ENCODE measurements around the gene CDIP1. TPM values are rescaled to one million over a fixed set of nuclear protein-coding genes. Genes with fewer than 3 reads are reported as not detected.
"Not testable (repeated sequence)": the region's sequence is repeated elsewhere in the genome, so short reads cannot be mapped to it uniquely, and the experiment has no call there.

The CDIP1 gene
- total RNA-seq: 10 to 100 TPM; 45.4 to 53.1 TPM

DNA sequence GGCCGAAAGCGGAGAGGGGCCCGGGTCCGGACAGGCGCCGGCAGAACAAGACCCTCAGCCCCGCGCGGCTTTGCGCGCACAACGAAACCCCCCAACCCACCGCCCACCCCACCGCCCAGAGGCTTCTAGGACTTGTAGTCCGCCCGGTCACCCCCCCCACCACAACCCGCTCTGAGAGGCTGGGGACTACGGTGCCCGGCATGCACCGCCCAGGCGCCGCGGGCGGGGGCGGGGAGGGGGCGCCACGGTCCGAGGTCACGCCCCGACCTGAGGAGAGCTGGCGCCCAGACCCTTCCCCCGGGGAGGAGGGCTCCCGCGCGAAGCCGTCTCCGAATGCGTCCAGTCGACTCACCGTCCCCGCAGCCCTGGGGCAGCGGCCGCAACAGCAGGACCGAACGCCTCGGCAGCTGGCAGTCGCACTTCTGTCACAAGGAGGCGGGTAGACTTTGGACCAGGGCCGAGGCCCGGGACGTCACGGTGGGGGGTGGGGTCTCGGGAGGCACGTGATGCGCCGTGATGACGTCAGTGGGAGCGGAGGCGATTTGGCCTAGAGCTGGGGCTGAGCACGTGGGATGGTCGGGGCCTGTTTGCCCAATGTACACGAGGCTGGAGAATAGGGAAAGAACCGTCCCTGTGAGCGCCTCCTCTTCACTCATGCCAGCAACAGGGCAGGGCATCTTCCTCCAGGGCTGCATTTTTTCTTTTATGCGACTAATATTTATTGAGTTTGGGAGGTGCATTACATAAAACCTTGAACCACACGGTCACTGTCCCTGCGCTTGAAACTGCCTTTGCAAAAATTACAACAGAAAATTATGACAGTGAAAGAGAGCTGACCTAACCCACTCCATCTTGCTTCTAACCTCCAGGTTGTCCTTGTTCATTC, at the start of gene CDIP1:
CDIP1 (minus strand) TSS at position 424 of the 886 bp plus-strand sequence. CDS start 24,643 bp downstream, outside the sequence.
- ATAC-seq (replicated peaks in 1 of 2) (peak; percentile 83 to 87), DNase-seq (peak; percentile 94 to 97)
- peak within 1 kb of the TSS; percentile 78 to 84 for H3K4me3 Mint-ChIP-seq
- peaks cover 46% of the 10 kb centered on the region for H3K4me1 Mint-ChIP-seq (ENCODE audit: low read depth)
- H3K9me3 Mint-ChIP-seq: peaks cover 4 to 5% of the 10 kb centered on the region in 2 donors
- H3K36me3 Mint-ChIP-seq (ENCODE audit: insufficient read depth in 2 of 2): peaks cover 5% of the 10 kb centered on the region in 2 donors
- peak within 1 kb of the TSS; percentile 82 for H3K27ac Mint-ChIP-seq
- H3K27me3 Mint-ChIP-seq (ENCODE audit: low read depth): no peaks in the 10 kb centered on the region

GRCh38 chr16:4586291-4586690, 47.7 kb upstream of the CDIP1 start:
- DNase-seq (no peak), ATAC-seq (replicated peaks in 1 of 2) (no peak)
- Mint-ChIP-seq H3K9me3 (peaks cover 0 to 2% of the 10 kb centered on the region in 2 donors), H3K4me3 (no peak overlapping the region), H3K4me1 (ENCODE audit: low read depth) (peaks cover 5% of the 10 kb centered on the region), H3K27me3 (ENCODE audit: low read depth) (peaks cover 14% of the 10 kb centered on the region), H3K36me3 (ENCODE audit: insufficient read depth in 2 of 2) (no peaks in the 10 kb centered on the region), H3K27ac (no peak overlapping the region)

GRCh38 chr16:4583906-4584305, 45.3 kb upstream of the CDIP1 start:
- no peak overlapping the region for H3K4me3 Mint-ChIP-seq
- ATAC-seq (replicated peaks in 1 of 2) (no peak), DNase-seq (no peak)
- no peaks in the 10 kb centered on the region for H3K36me3 Mint-ChIP-seq (ENCODE audit: insufficient read depth in 2 of 2)
- peaks cover 5% of the 10 kb centered on the region for H3K4me1 Mint-ChIP-seq (ENCODE audit: low read depth)
- H3K27ac Mint-ChIP-seq: no peak overlapping the region
- H3K27me3 Mint-ChIP-seq (ENCODE audit: low read depth): peaks cover 14% of the 10 kb centered on the region
- peaks cover 0 to 2% of the 10 kb centered on the region in 2 donors for H3K9me3 Mint-ChIP-seq

DNA sequence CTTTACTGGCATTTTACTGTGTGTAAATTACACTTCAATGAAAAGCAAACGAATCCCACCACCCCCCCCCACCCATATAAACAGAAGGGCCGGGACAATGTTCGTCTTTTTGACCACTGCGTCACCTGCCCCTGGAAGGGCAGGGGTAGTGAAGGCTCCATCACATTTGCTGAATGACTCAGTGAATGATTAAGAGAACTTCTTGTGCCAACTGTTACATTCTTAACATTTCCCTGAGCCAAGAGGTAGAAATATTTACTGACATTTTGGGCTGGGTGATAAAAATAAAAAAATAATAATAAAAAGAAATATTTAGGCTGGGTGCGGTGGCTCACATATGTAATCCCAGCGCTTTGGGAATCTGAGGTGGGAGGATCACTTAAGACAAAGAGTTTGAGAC, 41.7 kb upstream of the CDIP1 start:
- H3K36me3 Mint-ChIP-seq (ENCODE audit: insufficient read depth in 2 of 2): no peaks in the 10 kb centered on the region
- no peak overlapping the region for H3K27ac Mint-ChIP-seq
- ATAC-seq (replicated peaks in 1 of 2) (no peak), DNase-seq (no peak)
- H3K4me3 Mint-ChIP-seq: no peak overlapping the region
- H3K4me1 Mint-ChIP-seq (ENCODE audit: low read depth): no peaks in the 10 kb centered on the region
- no peaks in the 10 kb centered on the region for H3K9me3 Mint-ChIP-seq
- H3K27me3 Mint-ChIP-seq (ENCODE audit: low read depth): no peaks in the 10 kb centered on the region

DNA sequence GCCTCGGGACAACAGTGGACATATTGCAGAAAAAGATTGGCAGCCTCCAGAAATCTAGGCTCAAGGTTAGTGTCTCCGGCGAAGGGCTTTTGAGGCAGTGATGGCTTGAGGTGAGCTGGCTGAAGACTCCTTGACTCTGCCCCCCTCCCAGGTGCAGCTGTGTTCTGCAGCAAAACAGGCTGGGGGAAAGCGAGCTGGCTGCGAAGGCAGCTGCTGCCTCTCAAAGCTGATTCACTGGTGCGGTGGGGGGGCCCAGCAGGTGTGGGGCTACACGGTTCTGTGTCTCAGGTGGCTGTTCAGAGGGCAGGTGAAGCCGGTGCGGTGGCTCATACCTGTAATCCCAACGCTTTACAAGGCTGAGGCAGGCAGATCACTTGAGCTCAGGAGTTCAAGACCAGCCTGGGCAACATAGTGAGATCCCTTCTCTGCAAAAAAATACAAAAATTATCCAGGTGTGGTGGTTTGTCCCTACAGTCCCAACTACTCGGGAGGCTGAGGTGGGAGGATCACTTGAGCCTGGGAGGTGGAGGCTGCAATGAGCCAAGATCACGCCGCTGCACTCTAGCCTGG, 40.5 kb upstream of the CDIP1 start:
- ATAC-seq (replicated peaks in 1 of 2): no peak
- H3K36me3 Mint-ChIP-seq (ENCODE audit: insufficient read depth in 2 of 2): no peaks in the 10 kb centered on the region
- no peak overlapping the region for H3K27ac Mint-ChIP-seq
- H3K27me3 Mint-ChIP-seq (ENCODE audit: low read depth): no peaks in the 10 kb centered on the region
- DNase-seq: no peak
- H3K4me1 Mint-ChIP-seq (ENCODE audit: low read depth): no peaks in the 10 kb centered on the region
- H3K4me3 Mint-ChIP-seq: no peak overlapping the region
- H3K9me3 Mint-ChIP-seq: no peaks in the 10 kb centered on the region

GRCh38 chr16:4576008-4576407, 37.4 kb upstream of the CDIP1 start:
- Mint-ChIP-seq H3K36me3 (ENCODE audit: insufficient read depth in 2 of 2) (no peaks in the 10 kb centered on the region), H3K27me3 (ENCODE audit: low read depth) (no peaks in the 10 kb centered on the region), H3K27ac (no peak overlapping the region), H3K9me3 (no peaks in the 10 kb centered on the region), H3K4me3 (no peak overlapping the region), H3K4me1 (ENCODE audit: low read depth) (no peaks in the 10 kb centered on the region)
- DNase-seq (no peak), ATAC-seq (replicated peaks in 1 of 2) (no peak)

DNA sequence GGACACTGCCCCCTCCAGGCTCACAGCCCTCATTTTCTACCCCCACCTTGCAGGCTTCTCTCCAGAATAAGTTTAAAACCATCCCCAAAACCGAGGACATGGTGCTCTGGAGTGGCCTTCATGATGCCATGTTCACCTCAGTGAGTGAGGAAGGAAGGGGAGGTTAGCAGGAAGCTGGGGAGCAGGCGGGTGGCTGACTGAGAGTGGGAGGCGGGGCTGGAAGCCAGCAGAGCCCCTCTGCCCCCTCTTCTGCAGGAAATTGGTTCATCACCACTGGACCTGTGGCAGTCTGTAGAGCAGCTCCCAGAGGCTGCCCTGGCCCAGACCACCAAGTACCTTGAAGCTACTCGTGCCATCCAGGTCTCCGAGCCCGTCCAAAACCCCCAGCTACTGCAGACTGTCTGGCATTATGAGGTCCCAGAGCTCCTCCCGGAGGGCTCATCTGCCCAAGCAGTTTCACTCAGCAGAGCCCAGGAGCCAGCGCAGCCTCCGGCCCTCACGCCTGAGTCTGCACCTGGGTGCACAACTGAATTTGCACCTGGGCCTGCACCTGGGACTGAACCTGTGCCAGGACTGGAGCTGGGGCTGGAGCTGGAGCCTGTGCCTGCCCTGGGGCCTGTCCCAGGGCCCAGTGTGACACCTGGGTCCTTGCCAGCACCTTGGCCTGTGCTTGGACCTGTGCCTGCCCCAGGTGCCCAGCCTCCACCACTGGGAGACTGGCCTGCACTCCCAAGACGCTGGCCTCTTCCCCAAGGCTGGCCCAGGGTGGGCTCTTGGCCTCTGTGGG, 36.5 kb upstream of the CDIP1 start:
- Mint-ChIP-seq H3K27me3 (ENCODE audit: low read depth) (no peaks in the 10 kb centered on the region), H3K36me3 (ENCODE audit: insufficient read depth in 2 of 2) (no peaks in the 10 kb centered on the region), H3K4me1 (ENCODE audit: low read depth) (no peaks in the 10 kb centered on the region), H3K4me3 (no peak overlapping the region), H3K9me3 (no peaks in the 10 kb centered on the region), H3K27ac (no peak overlapping the region)
- DNase-seq (no peak), ATAC-seq (replicated peaks in 1 of 2) (no peak)

- H3K36me3 Mint-ChIP-seq (ENCODE audit: insufficient read depth in 2 of 2); H3K4me1 Mint-ChIP-seq (ENCODE audit: low read depth); H3K9me3 Mint-ChIP-seq; H3K4me3 Mint-ChIP-seq; DNase-seq; H3K27me3 Mint-ChIP-seq (ENCODE audit: low read depth); H3K27ac Mint-ChIP-seq; ATAC-seq (replicated peaks in 1 of 2): not testable (repeated sequence)
These were observed 35.4 kb upstream of the CDIP1 start for GRCh38 chr16:4573926-4574325.

GRCh38 chr16:4572715-4573114, 34.1 kb upstream of the CDIP1 start:
- Mint-ChIP-seq H3K4me1 (ENCODE audit: low read depth) (no peaks in the 10 kb centered on the region), H3K9me3 (no peaks in the 10 kb centered on the region), H3K4me3 (no peak overlapping the region), H3K36me3 (ENCODE audit: insufficient read depth in 2 of 2) (no peaks in the 10 kb centered on the region), H3K27ac (no peak overlapping the region), H3K27me3 (ENCODE audit: low read depth) (no peaks in the 10 kb centered on the region)
- ATAC-seq (replicated peaks in 1 of 2): no peak
- no peak for DNase-seq

GRCh38 chr16:4570688-4571321, 32.2 kb upstream of the CDIP1 start:
- Mint-ChIP-seq H3K27me3 (ENCODE audit: low read depth) (no peaks in the 10 kb centered on the region), H3K27ac (no peak overlapping the region), H3K36me3 (ENCODE audit: insufficient read depth in 2 of 2) (no peaks in the 10 kb centered on the region), H3K4me1 (ENCODE audit: low read depth) (peaks cover 9% of the 10 kb centered on the region), H3K9me3 (no peaks in the 10 kb centered on the region), H3K4me3 (no peak overlapping the region)
- no peak for ATAC-seq (replicated peaks in 1 of 2)
- DNase-seq: no peak

DNA sequence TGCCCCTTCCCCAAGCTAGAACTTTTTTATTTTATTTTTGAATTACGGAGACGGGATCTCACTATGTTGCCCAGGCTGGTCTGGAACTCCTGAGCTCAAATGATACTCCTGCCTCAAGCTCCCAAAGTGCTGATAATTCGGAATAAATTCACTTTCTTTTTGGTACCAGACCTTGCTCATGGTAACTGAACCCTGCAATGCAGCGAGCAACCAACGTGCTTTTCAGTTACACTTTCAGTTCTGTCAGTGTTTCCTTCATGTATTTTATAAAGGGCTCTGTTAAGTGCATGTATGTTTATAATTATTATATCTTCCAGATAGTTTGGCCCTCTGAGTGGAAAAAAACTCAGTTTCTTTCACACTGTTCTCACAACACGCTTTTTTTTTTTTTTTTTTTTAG, 31.5 kb upstream of the CDIP1 start:
- no peak overlapping the region for H3K4me3 Mint-ChIP-seq
- no peak overlapping the region for H3K27ac Mint-ChIP-seq
- no peak for DNase-seq
- peaks cover 9% of the 10 kb centered on the region for H3K4me1 Mint-ChIP-seq (ENCODE audit: low read depth)
- no peaks in the 10 kb centered on the region for H3K36me3 Mint-ChIP-seq (ENCODE audit: insufficient read depth in 2 of 2)
- no peaks in the 10 kb centered on the region for H3K9me3 Mint-ChIP-seq
- no peaks in the 10 kb centered on the region for H3K27me3 Mint-ChIP-seq (ENCODE audit: low read depth)
- no peak for ATAC-seq (replicated peaks in 1 of 2)

DNA sequence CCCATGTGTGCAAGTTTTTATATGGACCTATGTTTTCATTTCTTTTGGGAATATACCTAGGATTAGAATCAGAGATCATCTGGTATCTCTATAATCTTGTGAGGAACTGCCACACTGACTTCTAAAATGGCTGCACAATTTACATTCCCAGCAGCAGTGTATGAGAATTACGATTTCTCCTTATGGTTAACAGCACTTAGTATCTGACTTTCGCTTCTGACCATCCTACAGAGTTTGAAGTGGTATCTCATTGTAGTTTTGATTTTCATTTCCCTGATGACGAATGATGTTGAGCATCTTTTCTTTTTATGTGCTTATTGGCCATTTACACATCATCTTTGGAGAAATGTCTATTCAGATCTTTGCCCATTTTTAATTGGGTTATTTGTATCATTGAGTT, 27.6 kb upstream of the CDIP1 start:
- no peaks in the 10 kb centered on the region for H3K36me3 Mint-ChIP-seq (ENCODE audit: insufficient read depth in 2 of 2)
- H3K27ac Mint-ChIP-seq: peak overlapping the region; percentile 43
- peak overlapping the region in 1 of 2 donors; percentile 13 for H3K4me3 Mint-ChIP-seq
- DNase-seq (no peak), ATAC-seq (replicated peaks in 1 of 2) (peak in 1 of 2 donors; percentile 57)
- H3K27me3 Mint-ChIP-seq (ENCODE audit: low read depth): no peaks in the 10 kb centered on the region
- no peaks in the 10 kb centered on the region for H3K9me3 Mint-ChIP-seq
- peaks cover 9% of the 10 kb centered on the region for H3K4me1 Mint-ChIP-seq (ENCODE audit: low read depth)

Measured in activated T-cell treated with anti-CD3 and anti-CD28 coated beads, Interleukin-2, amount 50 U/mL, for 72 hours (primary cell).